Germinal center (tissue), 1 donor: Measurements from ENCODE around the gene VPS11.
"Not testable (repeated sequence)": the region's sequence is repeated elsewhere in the genome, so short reads cannot be mapped to it uniquely, and the experiment has no call there.

Experiments used
- DNase-seq: peaks from one replicate; pipeline ENCODE4 v3.0.0; 2012; ENCODE audit warnings: mixed read lengths, low spot score

The VPS11 gene

GRCh38 chr11:119067371-119068222 lies at the start of gene VPS11:
TSS of gene VPS11 (plus strand) at chr11:119067818. CDS start at chr11:119067824, 6 bp downstream.
- peak; percentile 98 for DNase-seq

DNA sequence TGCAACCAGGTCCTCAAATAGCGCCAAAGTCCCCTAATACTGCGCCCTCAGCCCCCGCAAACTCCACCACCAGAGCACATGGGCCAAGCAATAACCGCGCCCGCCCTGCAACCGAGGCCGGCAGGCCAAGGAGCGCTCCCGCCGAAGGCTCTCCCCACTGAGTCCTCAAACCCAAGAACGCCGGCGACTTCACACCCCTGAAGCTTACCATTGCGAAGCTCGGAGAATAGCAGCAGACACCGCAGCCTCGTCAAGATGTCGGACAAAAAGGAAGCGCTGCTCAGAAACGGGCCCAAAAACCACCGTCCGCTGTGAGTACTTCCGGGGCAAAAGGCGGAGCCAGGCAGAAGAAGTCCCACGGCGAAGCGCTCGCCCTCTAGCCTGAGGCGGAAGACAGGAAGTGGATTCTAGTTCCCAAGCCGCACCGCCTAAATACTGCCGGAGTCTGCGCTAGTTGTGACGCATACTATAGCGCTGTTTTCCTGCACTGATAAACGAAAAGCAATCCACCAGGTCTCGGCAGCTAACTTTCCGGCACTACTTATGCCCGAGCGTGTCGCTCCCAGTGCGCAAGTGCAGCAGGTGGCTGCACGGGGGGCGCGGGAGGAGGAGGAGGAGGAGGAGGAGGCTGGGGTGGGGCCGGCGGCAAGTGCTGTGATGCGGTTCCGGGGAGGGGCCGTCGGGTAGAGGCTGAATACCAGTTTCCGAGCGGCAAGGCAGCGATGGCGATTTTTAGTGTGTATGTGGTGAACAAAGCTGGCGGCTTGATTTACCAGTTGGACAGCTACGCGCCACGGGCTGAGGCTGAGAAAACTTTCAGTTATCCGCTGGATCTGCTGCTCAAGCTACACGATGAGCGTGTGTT lies 49.3 kb upstream of the VPS11 start, which contains the start of the genes RPS25 and TRAPPC4:
TSS of gene RPS25 (minus strand) at position 270 of the 865 bp plus-strand sequence. CDS start at position 211, 59 bp downstream.
TSS of gene TRAPPC4 (plus strand) at position 693 of the 865 bp plus-strand sequence. CDS start at position 723, 30 bp downstream.
- peak; percentile 93 for DNase-seq

- DNase-seq: no peak
Observed at GRCh38 chr11:119019996-119020395, 47.6 kb upstream of the VPS11 start.

GRCh38 chr11:119021631-119022030 lies 46.0 kb upstream of the VPS11 start:
- no peak for DNase-seq

- no peak for DNase-seq
Observed at GRCh38 chr11:119023741-119024140, 43.9 kb upstream of the VPS11 start.

DNA sequence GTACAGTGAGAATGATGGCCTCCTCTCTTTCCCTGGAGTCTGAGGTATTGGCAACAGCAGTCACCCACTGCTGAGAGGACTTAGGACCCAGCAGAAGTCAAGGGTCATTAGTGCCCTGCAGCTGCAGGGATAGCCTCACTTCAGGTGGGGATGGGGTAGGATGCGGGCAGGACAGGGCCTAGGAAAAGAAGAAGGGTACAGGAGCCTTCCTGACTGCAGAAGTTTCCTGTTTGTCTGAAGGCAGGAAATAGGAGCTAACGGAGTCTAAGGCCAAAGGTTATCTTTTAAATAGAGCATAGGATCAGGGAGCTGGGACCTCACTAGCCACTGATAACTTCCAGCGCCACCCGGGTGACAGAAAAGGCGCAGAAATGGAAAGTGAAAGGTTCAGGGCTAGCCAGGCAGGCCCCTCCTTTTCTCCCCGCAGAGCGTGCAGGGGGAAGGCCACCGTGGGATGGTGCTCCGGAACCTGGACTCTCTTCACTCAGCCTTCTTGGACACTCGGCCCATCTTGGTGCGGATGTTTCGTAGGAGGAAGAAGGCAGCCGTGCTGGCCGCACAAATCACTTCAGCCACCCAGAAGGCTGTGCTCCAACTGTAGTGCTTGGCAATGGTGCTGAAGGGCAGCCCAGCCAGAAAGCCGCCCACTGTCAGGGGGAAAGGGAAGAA lies 43.1 kb upstream of the VPS11 start:
- no peak for DNase-seq

DNA sequence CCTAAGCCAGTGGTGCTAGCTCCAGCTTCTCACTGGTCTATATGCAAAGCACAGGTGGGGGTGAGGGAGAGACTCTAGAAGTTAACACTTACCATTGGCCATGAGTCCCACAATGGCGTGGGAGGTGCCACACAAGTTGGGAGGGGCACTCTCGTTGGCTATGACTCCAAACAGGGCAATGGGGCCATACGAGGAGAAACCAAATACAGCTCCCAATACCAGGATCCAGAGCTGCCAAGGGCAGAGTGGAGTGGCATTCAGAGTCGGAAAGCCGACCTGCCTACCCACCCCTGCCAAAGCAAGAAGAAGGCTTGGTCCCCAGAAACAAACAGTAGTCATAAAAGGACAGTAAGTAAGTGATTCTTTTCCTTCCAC lies 42.5 kb upstream of the VPS11 start:
- no peak for DNase-seq

- no peak for DNase-seq
Observed at GRCh38 chr11:119025541-119025940, 42.1 kb upstream of the VPS11 start.

- DNase-seq: no peak
Observed at GRCh38 chr11:119025978-119026766, 41.4 kb upstream of the VPS11 start.

DNA sequence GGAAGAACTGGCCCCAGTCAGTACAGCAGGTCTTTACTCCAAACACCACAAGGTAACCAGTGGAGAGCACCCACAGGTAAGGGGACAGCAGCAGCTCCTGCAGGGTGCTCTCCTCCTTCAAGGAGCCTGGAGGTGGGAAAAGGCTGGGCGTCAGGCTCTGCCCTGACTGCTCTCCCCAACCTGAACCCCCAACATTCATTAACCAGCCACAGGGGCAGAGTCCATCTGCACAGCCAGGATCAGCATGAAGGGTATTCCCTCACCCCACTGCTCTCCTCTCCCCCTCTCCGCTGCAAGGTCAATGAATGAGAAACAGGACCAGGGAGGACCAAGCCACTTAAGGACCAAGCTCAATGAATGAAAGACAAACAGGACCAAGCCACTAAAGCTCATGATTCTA lies 40.6 kb upstream of the VPS11 start:
- no peak for DNase-seq

GRCh38 chr11:119027561-119028345 lies 39.9 kb upstream of the VPS11 start:
- DNase-seq: no peak

DNA sequence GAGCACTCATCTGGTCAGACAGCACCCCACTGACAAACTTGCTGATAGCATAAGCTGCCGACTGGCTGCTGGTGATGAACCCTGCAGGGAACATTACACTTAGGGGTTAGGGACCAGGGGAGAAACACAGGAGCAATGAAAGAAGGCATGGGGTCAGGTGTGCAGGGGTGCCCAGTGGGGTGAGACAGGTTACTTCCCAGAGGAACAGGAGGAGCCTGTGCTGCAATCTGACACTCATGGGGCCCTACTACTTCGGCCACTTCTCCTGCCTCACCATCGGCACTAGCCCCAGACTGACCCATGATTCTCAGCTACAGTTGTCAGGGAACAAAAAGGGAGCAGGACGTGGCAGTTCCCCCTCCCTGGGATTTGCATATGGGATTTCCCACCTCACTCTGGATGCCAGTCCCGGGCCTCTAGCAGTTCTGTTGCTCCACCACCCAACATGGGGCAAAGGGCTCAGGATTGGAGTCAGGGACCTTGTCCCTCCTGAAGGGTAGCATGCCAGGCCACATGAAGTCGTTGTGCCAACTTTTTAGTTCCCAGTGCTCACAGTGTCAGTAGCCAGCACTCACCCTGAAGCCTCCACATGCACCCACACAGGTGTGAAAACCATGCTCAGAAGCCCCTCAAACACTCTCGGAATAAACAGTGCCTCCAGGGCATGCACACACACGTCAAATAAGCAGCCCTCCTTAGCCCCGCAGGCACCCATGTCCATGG lies 39.1 kb upstream of the VPS11 start:
- no peak for DNase-seq

GRCh38 chr11:119029069-119029339 lies 38.6 kb upstream of the VPS11 start:
- no peak for DNase-seq

DNA sequence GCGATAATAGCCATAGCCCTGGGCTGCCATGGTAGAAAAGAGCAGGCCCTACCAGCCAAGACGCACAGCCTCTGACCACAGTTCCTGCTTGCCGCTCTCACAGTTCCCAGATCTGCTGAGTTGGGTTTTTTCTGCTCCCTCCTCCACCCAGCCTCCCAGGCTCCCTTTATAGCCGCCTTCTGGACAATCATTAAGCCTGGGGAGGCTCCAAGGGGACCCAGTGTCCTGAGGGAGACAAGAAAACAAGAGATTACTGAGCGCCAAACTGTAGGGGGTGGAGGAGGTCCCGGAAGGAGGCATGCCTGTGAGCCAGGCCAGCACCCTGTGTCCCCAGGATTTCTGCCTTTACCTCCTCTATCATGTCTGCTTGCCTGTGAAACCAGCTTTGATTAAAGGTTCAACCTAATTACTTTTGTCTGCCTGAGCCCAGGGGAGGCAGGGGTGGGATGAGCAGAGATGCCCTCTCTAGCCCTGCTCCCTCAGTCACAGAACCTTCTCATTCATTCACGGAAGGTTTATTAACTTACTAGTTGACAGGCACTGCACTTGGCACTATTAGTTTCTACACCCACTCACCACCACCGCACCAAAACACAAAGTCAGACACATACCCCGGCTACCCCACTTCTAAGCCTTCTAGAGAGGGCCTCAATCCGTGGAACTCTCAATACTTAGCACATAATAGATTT lies 38.1 kb upstream of the VPS11 start:
- DNase-seq: no peak

- no peak for DNase-seq
Observed at GRCh38 chr11:119030029-119030328, 37.6 kb upstream of the VPS11 start.

DNA sequence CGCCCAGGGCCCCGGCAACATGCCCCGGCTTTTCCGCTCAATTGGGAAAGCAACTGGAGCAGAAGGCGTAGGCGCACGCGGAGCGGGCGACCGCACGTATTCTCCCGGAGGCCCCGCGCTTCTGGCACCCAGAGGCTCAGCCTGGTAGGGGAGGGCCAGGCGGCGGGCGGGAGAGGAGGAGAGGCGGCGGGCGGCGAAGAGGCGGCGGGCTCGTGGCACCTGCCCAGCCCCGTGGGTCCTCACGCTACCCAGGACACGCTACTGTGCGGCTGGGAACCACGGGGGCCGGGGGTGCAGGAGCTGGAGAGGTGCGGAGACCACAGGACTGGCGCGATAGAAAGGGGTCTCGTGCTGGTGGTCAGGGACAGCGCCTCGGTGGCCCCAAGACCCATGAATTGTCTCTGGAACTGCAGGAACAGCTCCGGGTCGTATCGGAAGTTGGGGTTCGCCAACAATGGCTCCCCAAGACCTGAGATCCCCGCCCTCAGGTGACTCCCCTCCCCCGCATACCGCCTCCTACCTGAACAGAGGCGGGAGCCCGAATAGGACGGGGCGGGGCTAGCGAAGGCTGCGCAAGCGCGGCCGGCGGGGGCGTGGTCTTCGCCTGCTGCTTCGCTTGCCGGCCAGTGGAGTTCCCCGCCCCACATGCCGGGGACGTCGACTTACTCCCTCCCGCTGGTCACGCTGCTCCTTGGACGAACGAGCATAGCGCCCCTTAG lies 37.1 kb upstream of the VPS11 start, which contains the start of gene SLC37A4:
TSS of gene SLC37A4 (minus strand) at position 549 of the 719 bp plus-strand sequence.
- DNase-seq: peak; percentile 97

GRCh38 chr11:119031912-119032280 lies 35.7 kb upstream of the VPS11 start:
- no peak for DNase-seq

DNA sequence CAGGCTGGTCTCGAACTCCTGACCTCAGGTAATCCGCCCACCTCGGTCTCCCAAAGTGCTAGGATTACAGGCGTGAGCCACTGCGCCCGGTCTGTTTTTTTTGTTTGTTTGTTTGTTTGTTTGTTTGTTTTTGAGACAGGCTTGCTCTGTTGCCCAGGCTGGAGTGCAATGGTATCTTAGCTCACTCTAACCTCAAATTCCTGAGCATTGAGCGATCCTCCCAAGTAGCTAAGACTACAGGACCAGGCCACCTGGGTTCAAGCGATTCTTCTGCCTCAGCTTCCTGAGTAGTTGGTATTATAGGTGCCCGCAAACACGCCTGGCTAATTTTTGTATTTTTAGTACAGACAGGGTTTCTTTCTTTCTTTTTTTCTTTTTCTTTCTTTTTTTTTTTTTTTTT lies 34.2 kb upstream of the VPS11 start:
- not testable (repeated sequence) for DNase-seq

DNA sequence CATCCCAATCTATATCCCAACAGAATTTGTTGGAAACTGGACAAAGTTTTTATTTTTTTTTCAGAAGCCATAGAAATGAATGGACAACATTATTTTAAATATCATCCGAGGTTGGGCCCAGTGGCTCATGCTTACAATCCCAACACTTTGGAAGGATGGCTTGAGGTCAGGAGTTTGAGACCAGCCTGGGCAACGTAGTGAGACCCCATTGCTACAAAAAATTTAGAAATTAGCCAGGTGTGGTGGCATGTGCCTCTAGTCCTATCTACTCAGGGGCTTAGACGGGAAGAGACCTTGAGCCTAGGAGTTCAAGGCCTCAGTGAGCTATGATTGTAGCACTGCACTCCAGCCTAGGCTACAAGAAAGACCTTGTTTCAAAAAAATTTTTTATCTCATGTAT lies 32.8 kb upstream of the VPS11 start:
- DNase-seq: no peak
